Endodermal cell (in vitro differentiated cells): ENCODE results near the gene MED16. TPM values are rescaled to one million over a fixed set of nuclear protein-coding genes. Genes with fewer than 3 reads are reported as not detected.
"Not testable (repeated sequence)": the region's sequence is repeated elsewhere in the genome, so short reads cannot be mapped to it uniquely, and the experiment has no call there.

Experiments used
- DNase-seq: peaks from one replicate; pipeline ENCODE4 v3.0.0-alpha.2; 2017
- H3K27ac ChIP-seq: 2 replicates; pipeline ENCODE4 v1.5.1; 2013; ENCODE audit warnings: mild to moderate bottlenecking, low read depth, low read length, moderate library complexity
- H3K27me3 ChIP-seq: 2 replicates; pipeline ENCODE4 v1.6.1; 2013; ENCODE audit warnings: mild to moderate bottlenecking, low read length, moderate library complexity; ENCODE audit not compliant: insufficient read depth, control insufficient read depth, poor library complexity, severe bottlenecking
- H3K36me3 ChIP-seq: 2 replicates; pipeline ENCODE4 v1.7.0; 2013; ENCODE audit warnings: mild to moderate bottlenecking, low read length, moderate library complexity; ENCODE audit not compliant: control insufficient read depth, insufficient read depth
- H3K4me1 ChIP-seq: one replicate; pipeline ENCODE4 v1.7.0; 2013; ENCODE audit warnings: low read length; ENCODE audit not compliant: control insufficient read depth, insufficient read depth
- H3K4me3 ChIP-seq: 2 replicates; pipeline ENCODE4 v1.5.1; 2013; ENCODE audit warnings: mild to moderate bottlenecking, low read length, moderate library complexity
- H3K9ac ChIP-seq: 2 replicates; pipeline ENCODE4 v1.6.1; 2013; ENCODE audit warnings: mild to moderate bottlenecking, low read length, moderate library complexity; ENCODE audit not compliant: poor library complexity, severe bottlenecking; ENCODE audit errors: extremely low read depth
- H3K9me3 ChIP-seq: 2 replicates; pipeline ENCODE4 v1.6.1; 2013; ENCODE audit warnings: mild to moderate bottlenecking, low read length, moderate library complexity; ENCODE audit not compliant: control insufficient read depth
- H3K27ac Mint-ChIP-seq: 2 replicates; pipeline ENCODE4 v1.8.0; 2020; ENCODE audit warnings: mixed read lengths
- H3K27me3 Mint-ChIP-seq: 2 replicates; pipeline ENCODE4 v1.8.0; 2021; ENCODE audit warnings: mild to moderate bottlenecking, mixed read lengths; ENCODE audit not compliant: insufficient read depth
- H3K36me3 Mint-ChIP-seq: 2 replicates; pipeline ENCODE4 v1.8.0; 2020; ENCODE audit warnings: low read depth, mixed read lengths
- H3K4me1 Mint-ChIP-seq: 2 replicates; pipeline ENCODE4 v1.8.0; 2020; ENCODE audit warnings: mixed read lengths
- H3K4me3 Mint-ChIP-seq: 2 replicates; pipeline ENCODE4 v1.8.0; 2020; ENCODE audit warnings: mild to moderate bottlenecking, moderate library complexity, mixed read lengths
- H3K9me3 Mint-ChIP-seq: 2 replicates; pipeline ENCODE4 v1.8.0; 2020; ENCODE audit warnings: mild to moderate bottlenecking, mixed read lengths
- CTCF ChIP-seq: fragments of 200-600 bp; sonication (generic); conservative IDR thresholded peaks from 2 replicates; pipeline ENCODE4 v1.5.0; 2021; ENCODE audit warnings: antibody characterized with exemption, mild to moderate bottlenecking
- WGBS, 2 experiments: methylation state at CpG; one replicate each; pipeline versions ENCODE4 v1.1.5 to v1.1.7; 2013; ENCODE audit warnings: missing lambda C conversion rate in 2 of 2, mixed read lengths in 1 of 2; ENCODE audit not compliant: insufficient coverage in 1 of 2, insufficient read length in 1 of 2; 5-methylcytosine and 5-hydroxymethylcytosine counted together
- total RNA-seq, 2 donors: library from RNA; stranded (reverse); fragmentation: NEBNext Ultra II Directional in 1 of 2; extraction: Animal tissue kit (Norgen Biotek cat#: 25700) in 1 of 2; gene quantifications; 2 replicates in 1 of 2; 3 replicates in 1 of 2; pipeline ENCODE4 v1.2.1, GENCODE V29; 2021

Gene MED16
- total RNA-seq, 2 donors from 2014 or later = 75.8 to 92.4 TPM

GRCh38 chr19:855142-855541 is 37.8 kb downstream of the MED16 start:
- H3K27me3 ChIP-seq = peaks cover 16% of the 10 kb centered on the region
- no peak overlapping the region for H3K4me3 ChIP-seq
- Mint-ChIP-seq H3K4me1 (no peaks in the 10 kb centered on the region), H3K4me3 (no peak overlapping the region), H3K27ac (no peak overlapping the region), H3K9me3 (no peaks in the 10 kb centered on the region), H3K27me3 (peaks cover 23% of the 10 kb centered on the region), H3K36me3 (no peaks in the 10 kb centered on the region)
- no peaks in the 10 kb centered on the region for H3K4me1 ChIP-seq
- no peak for TF ChIP-seq CTCF
- no peaks in the 10 kb centered on the region for H3K9me3 ChIP-seq
- no peak for DNase-seq
- H3K9ac ChIP-seq = no peak overlapping the region
- H3K27ac ChIP-seq = no peak overlapping the region
- 85 to 95% methylated on average over 8 to 12 of the region's 12 CpGs for WGBS, 2 experiments
- H3K36me3 ChIP-seq = no peaks in the 10 kb centered on the region

- Histone ChIP-seq H3K9me3 (no peaks in the 10 kb centered on the region), H3K27me3 (peaks cover 10% of the 10 kb centered on the region), H3K4me1 (no peaks in the 10 kb centered on the region), H3K4me3 (no peak overlapping the region), H3K9ac (no peak overlapping the region), H3K36me3 (no peaks in the 10 kb centered on the region), H3K27ac (no peak overlapping the region)
- Mint-ChIP-seq H3K9me3 (no peaks in the 10 kb centered on the region), H3K36me3 (no peaks in the 10 kb centered on the region), H3K4me3 (no peak overlapping the region), H3K4me1 (no peaks in the 10 kb centered on the region), H3K27ac (no peak overlapping the region), H3K27me3 (peaks cover 17% of the 10 kb centered on the region)
- no peak for TF ChIP-seq CTCF
- 96 to 100% methylated on average over 1 to 4 of the region's 6 CpGs for WGBS, 2 experiments
- no peak for DNase-seq
Measured at GRCh38 chr19:854549-854948, 38.4 kb downstream of the MED16 start.

GRCh38 chr19:853614-854220 is 39.3 kb downstream of the MED16 start:
- H3K9me3 ChIP-seq, H3K4me3 Mint-ChIP-seq, H3K36me3 Mint-ChIP-seq, H3K4me1 ChIP-seq, H3K9me3 Mint-ChIP-seq, H3K4me1 Mint-ChIP-seq, H3K27ac ChIP-seq, H3K4me3 ChIP-seq, H3K36me3 ChIP-seq, H3K27ac Mint-ChIP-seq, H3K27me3 ChIP-seq, H3K9ac ChIP-seq, DNase-seq: not testable (repeated sequence)
- 80 to 97% methylated on average over 4 to 9 of the region's 17 CpGs for WGBS, 2 experiments
- H3K27me3 Mint-ChIP-seq = peaks cover 11% of the 10 kb centered on the region
